Stimulated activated naive CD4-positive, alpha-beta T cell (primary cell): ENCODE data around the gene OPCML.

Source experiments
- DNase-seq, 6 experiments: peaks; one replicate each; lab custom pipeline; 2025; lab: John Stamatoyannopoulos, UW

Gene OPCML

DNA sequence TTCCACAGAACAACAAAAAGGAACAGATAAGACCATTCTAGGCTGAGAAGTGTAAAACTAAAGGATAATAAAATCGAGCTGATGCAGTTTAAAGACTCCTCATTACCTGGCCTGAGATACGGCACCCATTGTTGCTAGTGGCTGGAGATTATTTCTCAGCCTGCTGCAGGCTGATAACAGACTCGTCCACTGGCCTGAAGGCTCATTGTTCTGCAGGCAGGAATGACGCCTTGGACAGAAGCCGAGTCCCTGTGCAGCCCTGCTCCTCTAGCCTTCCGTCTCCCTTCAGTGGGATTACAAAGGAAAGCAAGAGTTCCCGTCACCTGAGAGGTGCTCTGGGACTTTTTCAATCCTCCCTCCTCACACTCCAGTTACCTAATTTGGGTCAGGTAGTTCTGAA lies 1065.3 kb downstream of the OPCML start:
- DNase-seq: no peak

DNA sequence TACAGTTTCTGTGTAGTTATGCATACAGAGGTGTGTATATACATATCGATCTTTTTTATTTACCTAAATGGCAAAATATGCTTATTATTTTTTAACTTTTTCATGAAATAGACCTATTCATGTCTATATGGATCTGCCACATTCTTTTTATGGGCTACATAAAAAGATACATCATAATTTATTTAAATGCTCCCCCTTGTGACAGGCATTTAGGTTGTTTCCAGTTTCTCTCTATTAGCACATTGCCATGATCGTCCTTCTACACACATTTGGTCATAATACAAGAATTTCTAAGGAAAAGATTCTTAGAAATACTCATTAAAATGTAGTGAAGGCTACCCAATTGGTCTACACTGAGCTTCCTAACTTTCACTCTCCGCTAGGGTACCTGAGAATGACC lies 1067.4 kb downstream of the OPCML start:
- no peak for DNase-seq

DNA sequence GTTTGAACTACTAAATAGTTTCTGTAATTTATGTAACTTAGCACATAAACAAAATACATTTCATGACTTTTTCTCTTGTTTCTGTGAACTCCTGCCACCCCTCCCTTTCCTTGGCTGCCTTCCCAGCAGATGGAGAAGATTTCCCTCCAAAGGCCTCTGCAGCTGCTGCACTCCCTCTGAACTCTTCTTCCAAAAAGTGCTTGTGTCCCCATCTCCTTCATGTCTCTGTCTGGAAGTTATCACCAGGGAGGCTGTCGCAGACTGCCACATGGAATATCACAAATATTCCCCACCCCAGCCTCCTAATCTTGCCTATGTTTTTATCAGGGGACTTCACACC lies 1068.3 kb downstream of the OPCML start:
- no peak for DNase-seq

DNA sequence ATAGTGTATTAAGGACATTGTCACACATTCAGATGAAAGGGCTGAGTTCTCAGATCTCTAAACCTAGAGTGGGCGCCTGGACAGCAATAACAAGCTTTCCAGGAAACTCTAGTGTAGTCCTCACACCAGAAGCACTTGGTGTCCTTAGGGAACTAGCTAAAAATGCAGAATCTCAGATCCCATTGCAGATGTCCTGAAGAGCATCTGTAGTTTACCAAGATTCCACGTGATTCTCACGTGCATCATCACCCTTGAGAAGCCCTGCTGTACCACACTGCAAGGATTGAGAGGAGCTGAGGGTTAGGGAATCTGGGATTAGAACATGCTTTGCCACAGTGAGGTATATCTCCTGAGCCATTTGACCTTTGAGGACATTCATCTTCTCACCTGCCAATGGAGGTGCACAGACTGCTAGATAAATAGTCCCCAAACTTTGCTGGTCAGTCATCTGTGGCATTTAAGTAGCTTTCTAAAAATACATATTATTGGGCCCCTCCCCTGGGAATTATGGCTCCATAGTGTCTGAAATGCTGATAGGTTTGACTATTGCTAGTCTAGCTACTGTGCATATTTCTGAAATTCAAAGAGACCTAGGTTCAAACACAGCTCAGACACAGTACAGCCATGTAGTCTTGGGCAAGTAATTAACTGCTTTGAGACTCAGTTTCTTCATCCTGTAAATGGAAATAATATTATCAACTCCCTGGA lies 1068.9 kb downstream of the OPCML start:
- no peak for DNase-seq

DNA sequence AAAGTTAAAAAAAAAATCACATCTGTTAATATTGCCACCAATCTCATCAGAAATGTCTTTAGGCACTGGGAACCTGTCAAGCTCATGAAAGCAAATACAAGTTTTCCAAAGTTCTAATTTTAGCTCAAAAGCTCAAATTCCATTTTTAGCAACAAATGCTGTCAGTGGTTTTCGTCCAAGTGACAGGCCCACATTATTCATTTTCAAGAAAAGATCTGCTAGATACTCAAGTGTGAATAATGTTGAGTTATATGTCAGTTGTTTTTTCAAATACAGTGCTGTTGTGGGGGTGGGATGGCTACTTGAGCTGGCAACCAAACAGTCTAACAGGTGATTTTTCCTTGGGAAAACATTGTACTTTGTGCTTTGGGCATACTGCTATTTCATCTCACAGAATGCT lies 1072.6 kb downstream of the OPCML start:
- no peak for DNase-seq

DNA sequence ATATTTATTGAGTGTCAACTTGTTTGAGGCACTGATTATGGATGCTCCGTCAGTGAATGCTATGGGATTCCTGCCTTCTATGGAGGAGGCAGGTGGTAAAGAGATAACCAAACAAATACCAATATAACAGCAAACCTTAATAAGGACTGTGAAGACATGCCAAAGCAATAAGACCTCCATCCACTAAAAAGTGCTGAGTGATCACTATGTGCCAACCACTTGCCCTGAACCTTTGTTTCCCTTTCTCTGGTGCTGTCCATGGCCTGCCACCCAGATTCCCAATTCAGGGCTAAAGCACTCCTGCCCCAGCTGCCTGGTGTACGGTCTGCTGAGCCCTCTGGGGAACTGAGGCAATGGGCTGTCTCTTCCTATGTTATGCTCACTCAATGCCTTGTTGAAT lies 1074.9 kb downstream of the OPCML start:
- DNase-seq: no peak

DNA sequence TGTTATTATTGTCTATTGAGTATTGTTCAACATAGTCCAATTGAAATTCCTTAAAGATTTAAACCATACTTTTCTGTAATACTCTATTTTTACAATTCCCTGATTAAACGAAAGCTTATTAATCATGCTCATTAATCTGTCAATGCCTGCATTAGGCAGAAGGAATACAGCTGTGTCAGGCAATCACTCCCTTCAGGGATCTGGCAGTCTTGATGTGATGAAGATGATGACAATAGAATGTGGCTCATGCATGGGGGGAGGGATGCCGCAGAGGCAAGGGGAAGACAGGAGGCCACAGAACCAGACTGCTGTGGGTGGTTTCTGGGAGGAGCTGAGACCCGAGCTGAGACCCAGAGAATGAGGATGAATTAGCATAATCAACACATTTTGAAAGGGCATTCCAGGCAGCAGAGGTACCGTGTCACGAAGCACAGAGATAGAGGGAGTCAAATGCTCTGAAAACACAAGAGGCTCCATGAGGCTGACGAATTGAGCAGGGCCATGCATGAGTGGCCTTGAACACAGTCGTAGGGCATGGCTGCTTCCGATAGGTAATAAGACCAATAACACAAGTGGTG lies 1075.5 kb downstream of the OPCML start:
- no peak for DNase-seq

DNA sequence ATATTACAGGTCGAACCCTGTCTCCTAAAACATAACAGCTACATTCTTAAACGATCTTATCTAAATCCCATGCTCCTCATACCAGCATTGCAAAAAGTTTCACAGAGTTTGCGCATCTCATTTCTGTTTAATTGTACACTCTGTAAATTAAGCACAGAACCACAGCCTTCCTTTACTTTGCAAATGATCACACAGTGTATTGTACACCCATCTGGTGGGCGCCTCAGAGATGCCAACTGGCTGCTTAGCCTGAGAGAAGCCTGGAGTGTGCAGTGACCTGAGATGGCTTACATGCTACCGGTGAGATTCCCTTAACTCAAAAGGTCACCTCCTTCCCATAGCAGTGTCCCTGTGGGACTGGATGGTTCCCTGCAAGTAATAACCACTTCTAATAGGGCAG lies 1077.3 kb downstream of the OPCML start:
- DNase-seq: no peak

DNA sequence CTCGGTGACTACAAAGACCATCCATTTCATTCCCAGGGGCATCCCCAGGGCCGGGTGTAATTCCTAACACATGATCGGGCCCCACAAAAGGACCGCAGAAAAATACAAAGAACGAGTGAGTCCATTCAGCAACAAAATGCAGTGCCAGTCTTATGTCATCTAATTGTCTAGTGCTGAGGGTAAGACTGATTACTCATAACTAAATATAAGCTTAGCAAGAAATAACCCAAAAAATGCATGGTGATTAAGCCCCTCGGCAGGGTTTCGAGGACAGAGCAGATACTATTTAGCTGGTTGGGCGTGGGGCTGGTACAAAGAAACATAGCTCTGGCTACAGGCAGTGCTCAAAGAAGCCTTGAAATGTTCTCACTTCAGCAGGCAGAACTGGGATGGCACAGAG lies 1078.9 kb downstream of the OPCML start:
- DNase-seq: no peak

DNA sequence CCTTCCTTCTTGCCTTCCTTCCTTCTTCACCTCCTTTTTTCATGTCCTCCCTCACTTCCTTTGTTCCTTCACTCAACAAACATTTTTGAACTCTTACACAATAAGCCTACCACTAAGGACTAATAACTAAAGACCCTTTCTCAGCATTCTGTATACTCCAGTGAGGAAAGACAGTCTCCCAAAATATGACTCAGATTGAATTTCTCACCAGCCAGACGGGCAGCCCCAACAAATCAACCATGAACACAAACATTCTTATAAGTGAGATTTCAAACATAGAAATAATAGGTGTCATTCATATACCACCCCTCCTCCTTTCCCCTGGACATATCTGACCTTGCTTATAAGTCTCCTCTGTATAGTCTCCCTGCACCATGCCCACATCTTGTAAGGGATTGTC lies 1079.7 kb downstream of the OPCML start:
- DNase-seq: no peak

DNA sequence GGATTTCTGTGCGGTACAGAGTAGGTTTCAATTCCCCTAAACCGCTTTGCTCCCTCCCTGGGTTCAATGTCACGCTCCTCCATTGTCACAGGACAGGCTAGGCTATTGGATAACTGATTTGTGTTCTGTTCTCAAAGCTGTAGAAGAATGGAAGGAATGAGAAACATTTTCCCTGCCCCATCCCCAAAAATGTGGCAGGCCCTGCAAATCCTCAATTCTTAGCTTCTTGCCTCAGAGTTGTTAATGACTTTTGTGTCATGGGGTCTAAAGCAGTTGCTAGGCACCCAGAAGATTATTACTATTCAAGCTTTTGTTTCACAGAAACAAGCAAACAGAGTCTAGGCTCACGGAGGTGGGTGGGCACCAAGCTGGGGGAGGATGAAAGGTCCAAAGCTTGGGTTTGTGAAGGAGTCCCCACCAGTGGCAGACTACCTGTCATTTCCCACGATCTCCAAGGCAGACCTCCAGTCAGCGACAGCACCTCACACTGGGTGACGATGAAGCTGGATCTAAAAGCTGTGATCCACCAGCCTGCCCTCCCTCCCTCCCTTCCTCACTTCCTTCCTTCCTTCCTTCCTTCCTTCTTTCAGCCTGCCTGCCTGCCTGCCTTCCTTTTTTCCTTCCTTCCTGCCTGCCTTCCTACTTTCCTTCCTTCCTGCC lies 1080.2 kb downstream of the OPCML start:
- DNase-seq: no peak

DNA sequence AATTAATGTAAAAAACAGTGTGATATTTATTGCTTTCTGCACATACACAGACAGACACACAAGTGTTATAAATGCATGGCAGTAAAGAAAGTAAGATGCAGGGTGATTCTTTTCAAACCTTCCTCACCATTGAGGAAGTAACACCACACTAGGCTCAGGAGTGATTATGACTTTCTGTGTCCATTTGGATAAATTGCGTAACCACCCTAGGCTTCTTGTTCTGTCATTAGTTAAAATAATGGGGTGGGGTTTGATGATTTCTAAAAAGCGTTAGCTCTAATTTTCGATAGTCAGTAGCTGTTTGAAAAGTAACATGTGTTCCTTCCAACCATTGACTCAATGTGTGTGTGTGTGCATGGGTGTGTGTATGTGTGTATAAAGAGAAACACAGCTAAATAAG lies 1081.7 kb downstream of the OPCML start:
- DNase-seq: no peak

DNA sequence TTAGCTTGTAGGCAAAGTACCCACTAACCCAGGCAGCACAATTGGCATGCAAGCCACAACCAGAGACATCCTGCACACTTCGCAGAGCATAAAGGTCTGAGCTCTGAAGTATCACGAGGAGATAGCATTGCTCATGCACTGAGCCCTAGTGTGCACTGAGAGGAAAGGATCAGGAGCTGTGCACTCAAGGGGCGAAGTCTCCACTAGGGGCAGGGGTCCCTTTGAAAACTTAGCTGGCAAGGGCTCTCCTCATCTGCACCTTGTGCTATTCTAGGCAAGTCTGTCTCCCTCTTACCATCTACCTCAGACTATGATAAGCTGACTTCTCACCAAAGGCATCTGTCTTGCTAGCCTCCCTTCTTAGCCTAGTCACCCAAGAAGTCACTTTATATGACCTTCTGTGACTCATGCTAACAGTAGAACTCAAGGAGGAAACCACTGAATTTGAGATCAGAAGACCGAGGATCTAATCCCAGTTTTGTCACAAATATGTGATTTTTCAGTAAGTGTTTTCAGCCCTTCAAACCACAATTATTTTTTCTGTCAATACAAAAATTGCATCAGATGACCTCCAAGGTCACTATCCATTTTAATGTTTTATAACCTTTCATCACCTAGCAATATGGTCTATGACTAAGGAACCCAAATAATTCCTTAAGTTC lies 1083.8 kb downstream of the OPCML start:
- DNase-seq: no peak

DNA sequence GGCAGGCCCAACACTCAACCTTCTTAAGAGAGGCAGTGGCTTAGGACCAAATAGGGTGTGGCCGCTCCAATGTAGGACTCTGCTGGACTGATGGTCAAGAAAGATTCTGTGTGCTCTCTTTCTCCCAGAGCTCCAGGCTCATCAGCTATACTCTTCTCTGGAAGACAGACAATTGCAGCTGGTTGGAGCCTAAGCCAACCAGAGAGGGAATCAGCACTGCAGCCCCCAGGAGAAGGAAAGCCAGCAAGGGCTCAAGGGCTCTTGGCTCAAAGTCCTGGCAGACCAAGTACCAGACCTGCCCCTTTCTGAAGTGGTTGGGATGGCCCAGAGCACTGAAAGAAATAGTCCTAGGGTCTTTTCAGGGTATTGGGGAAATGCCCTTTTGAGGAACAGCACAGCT lies 1084.5 kb downstream of the OPCML start:
- no peak for DNase-seq

DNA sequence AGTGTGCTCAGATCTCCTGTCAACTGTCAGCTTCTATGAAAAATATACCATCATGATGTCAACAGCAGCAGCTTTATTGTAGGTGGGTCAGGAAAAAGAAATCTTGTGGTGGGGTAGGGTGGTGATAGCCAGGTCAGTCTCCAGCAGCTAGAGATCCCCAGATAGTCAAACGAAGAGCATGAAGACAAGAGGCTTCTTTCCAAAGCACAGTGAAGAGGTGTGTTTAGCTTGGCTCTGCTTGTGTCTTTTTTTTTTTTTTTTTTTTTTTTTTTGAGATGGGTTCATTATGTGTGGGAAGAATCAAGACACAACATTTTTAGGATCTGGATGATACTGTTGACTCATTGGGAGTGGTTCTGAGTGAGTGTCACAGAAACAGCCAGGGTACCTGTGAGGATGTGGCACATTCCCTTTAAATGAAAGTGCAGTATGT lies 1086.4 kb downstream of the OPCML start:
- DNase-seq: no peak

DNA sequence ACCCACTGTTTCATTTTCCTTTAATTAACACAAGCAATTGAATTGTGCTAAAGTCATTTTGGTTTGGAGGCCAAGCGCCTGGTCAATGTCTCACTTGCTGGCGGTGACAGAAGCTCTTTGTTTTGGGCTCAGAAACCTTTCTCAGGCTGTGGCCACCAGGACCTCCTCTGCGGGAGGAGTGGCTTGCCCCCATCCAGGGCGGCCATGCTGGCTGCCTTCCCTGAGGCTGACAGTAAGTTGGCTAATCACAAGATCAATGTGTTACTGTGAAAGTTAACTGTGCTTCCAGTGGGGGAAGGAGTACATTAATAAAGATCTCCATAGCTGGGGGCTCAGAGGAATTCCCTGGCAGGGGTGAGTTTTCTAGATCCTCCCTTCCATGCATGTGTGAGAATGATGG lies 1087.4 kb downstream of the OPCML start:
- DNase-seq: no peak

DNA sequence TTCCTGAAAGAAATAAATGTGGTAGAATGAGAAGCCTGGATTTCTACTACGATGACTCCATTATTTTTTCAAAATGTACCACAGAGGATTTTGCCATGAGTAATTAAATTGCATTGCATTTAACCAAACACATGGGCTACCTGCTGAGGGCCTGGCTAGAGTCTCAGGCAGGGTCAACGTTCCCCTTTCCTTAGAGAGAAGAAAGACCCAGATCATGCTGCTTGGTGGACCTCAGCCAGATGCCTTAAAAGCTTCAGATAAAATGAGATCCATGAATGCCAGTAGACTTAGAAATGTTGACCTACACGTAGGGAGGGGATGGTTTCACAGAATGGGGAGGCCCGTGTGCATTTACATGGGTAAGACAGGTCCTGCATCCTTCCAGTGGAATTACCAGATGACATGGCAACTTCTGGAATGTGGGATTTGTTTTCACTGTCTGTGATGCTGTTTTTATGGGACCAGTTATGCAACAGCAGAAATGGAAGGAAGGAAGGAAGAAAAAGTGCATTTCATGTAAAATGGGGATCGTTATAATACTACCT lies 1092.5 kb downstream of the OPCML start:
- no peak for DNase-seq

DNA sequence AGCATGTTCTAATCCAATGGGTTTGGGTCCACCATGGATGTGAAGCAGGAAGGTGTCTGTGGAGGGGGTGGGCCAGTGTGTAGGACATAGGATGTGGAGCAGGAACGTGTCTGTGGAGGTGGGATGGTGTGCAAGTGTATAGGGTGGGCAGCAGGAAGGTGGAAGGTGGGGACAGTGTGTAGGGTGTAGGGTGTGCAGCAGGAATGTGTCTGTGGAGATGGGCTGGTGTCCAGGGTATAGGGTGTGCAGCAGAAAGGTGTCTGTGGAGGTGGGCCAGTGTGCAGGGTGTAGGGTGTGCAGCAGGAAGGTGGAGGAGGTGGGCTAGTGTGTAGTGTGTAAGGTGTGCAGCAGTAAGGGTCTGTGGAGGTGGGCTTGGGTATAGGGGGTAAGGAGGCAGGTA lies 1093.9 kb downstream of the OPCML start:
- DNase-seq: no peak

DNA sequence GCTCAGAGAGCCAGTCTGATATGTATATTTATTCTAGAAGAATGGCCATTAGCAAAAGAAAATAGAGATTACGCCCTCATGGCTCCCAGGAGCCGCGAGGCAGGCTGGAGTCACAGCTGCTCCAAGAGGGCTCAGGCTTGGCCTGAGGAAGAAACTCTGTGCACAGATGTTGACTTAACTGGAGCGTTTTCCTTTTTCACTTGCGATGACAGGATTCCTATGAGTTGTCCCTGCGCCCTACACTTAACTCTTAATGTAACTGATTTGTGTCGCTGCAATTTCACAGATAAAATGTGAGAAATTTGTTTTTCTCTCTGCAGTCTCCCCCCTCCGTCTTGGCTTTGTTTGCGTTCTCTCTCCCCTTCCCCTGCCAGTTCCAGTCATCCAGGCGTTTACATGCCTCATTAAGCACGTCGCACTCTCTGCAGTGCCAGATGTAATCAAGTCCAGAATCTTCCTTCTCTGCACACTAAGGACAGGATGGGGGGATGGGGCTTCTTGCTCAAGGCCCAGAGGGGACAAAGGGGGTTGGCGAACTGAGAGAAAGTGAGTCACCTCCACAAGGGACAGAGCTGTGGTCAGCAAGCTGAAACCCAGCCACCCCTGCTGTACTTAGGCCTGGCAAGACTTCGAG lies 1101.8 kb downstream of the OPCML start:
- DNase-seq: no peak

DNA sequence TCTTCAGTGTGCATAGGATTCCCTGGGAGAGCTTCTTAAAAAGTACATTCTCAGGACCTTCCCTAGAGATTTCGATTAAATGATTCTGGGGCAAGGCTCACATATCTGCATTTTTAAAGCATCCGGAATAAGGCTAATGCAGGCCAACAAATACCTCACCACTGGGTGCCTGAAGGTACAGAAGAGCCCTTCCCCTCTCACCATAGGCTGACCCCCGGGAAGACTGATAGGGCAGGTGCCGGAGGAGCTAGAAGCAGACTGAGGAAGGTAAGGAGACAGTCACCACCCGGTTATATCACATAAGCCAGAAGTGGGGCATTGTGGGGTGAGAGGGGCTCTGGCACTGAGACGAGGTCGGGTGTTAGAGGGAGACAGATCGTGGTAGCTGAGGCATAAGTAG lies 1102.6 kb downstream of the OPCML start:
- DNase-seq: no peak

DNA sequence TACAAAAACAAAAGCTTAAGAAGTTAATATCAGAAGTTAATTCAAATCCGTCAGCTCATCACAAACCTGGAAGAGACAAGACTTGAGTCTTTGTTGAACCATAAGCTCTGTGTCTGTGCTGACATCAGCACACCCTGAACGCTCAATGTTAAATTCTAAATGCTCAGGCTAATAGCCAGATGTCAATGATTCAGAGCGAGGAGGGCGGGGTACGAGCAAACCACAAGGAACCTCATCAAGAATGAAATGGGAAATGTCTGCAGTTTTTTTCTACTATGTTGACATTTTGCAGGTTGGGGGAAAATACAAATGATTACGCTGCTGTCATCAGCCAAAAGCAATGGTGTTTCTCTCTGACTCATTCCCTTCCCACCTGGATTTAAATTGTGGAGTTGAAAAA lies 1104.7 kb downstream of the OPCML start:
- no peak for DNase-seq

DNA sequence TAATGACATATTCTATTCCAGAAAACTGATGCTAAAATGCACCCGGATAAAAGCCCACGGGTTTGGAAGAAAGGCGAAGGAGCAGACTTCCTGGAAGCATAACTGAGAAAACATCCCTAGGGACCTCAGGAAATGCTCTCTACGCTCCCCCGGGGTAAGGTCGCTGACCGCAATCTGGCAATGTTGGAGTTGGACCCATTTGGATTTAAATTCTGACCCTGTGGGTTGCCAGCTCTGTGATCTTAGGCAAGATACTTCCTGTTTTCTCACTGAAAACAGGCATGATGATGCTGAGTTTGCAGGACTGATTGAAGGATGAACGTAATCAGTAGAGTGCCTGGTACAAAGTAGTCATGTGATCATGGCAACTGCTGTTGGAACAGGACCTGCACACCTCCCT lies 1107.9 kb downstream of the OPCML start:
- no peak for DNase-seq

DNA sequence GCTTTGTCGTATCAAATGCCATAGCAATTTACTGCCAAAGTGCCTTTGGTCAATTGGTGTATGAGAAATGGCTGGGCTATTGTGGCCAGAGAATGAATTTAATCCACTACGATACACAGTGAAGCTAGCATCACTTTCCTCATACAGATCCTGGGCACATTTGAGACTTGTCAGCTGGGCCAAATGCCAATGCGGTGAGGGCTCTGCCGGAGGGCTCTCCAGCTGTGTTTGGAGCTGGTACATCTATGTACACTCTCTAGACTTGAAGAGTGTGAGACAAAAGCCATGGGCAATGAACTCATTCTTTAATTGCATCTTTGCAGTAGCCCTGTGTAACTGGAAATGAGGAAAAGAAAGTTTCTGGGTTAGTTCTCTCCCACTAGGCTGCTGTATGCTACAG lies 1109.0 kb downstream of the OPCML start:
- no peak for DNase-seq
